ENCODE results near the gene CATSPER1. TPM values are rescaled to one million over a fixed set of nuclear protein-coding genes. Genes with fewer than 3 reads are reported as not detected.

CATSPER1 gene
- polyA plus RNA-seq, 1 of the 3 experiments (the other 2 are of a cell fraction), result 2.2 TPM

DNA sequence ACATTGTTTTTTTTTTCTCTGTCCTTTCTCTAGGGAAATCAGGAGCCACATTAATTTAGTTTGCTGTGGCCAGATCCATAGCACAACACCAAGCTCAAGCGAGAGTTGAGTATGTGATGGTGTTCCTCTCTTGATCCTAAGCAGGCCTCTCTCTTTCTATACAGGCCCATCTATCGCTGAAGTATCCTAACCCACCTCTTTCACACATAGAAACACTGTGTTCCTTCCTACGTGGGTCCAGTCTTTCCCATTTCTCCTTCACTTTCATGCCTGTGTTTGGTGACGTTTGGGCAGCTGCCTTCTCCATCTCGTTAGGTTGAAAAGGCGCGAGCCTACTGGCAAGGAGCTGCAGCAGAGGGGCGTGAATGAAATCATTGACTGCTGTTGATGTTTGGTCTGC, 46.2 kb upstream of the CATSPER1 start:
- 92% methylated on average over 8 of the region's 8 CpGs for WGBS (ENCODE audit: low lambda C conversion rate)
- H3K9ac ChIP-seq, result 0 out of 2 replicates have a peak overlapping the region, but pooled peaks have one; percentile 82
- peaks cover 71% of the 10 kb centered on the region for H3K79me2 ChIP-seq (ENCODE audit: insufficient read depth)

DNA sequence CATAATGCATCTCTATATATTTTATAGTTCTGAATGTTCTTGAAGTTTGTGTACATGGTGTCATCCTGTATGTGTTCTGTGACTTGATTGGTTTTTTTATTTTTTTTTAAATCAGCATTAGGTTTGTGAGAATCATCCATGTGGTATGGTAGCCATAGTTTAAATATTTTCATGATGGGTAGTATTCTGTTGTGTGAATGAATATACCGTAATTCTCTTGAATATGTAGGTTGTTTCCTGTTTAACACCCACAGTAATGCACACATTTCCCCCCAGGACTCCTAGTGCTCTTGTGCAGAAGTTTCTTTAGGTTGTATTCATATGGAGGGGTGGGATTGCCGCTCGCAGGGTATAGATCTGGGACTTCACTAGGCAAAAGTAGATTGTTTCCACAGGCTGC, 45.8 kb upstream of the CATSPER1 start:
- no peaks in the 10 kb centered on the region for H3K27me3 ChIP-seq (ENCODE audit: insufficient read depth)
- peak overlapping the region; percentile 64 to 94 for H3K27ac ChIP-seq (ENCODE audit: low read depth in 2 of 2, low read length in 1 of 2)
- POLR2A ChIA-PET, result no interaction called here
- peaks cover 39 to 40% of the 10 kb centered on the region in 2 experiments for H3K36me3 ChIP-seq (replicated peaks in 1 of 2; ENCODE audit: control insufficient read depth in 1 of 2, insufficient read depth in 2 of 2, low read length in 1 of 2)
- no peaks in the 10 kb centered on the region for H3K9me3 ChIP-seq
- H3F3A ChIP-seq (replicated peaks; ENCODE audit: insufficient read depth), result peaks cover 36% of the 10 kb centered on the region
- peaks cover 20 to 30% of the 10 kb centered on the region in 2 experiments; a peak in 3 of 4 replicates for H3K4me1 ChIP-seq (ENCODE audit: control insufficient read depth in 1 of 2, insufficient read depth in 2 of 2, low read depth in 1 of 2, low read length in 1 of 2)
- H3K9ac ChIP-seq, result peak overlapping the region; percentile 82
- H3K79me2 ChIP-seq (ENCODE audit: insufficient read depth), result peaks cover 67% of the 10 kb centered on the region
- peak overlapping the region; percentile 83 to 85 for H3K4me3 ChIP-seq (ENCODE audit: low read depth in 2 of 2, low read length in 1 of 2)
- H2AFZ ChIP-seq (ENCODE audit: low read depth), result no peak overlapping the region
- H3K4me2 ChIP-seq, result peak overlapping the region; percentile 93
- CTCF ChIA-PET, result interaction anchor here (1.0 to 8.2 kb wide), 5 partner anchors 9 to 150 kb away, joined by 3 to 74 read pairs (median 9); no protein-coding TSS in a partner anchor
- H3K9me2 ChIP-seq, result no peaks in the 10 kb centered on the region
- WGBS (ENCODE audit: low lambda C conversion rate), result 79% methylated on average over 3 of the region's 3 CpGs
- no peak for DNase-seq
- TF ChIP-seq FOSL2 (IDR thresholded peaks at IDR 0.05; ENCODE audit: borderline replicate concordance, low read depth) (no peak), SMC3 (IDR thresholded peaks at IDR 0.05; ENCODE audit: low read depth, low read length) (no peak), REST (IDR thresholded peaks at IDR 0.05; ENCODE audit: low read depth, low read length) (no peak), SIN3A (IDR thresholded peaks at IDR 0.05; ENCODE audit: borderline replicate concordance, low read depth, low read length) (no peak), JUND (IDR thresholded peaks at IDR 0.05) (no peak)
- peaks cover 30% of the 10 kb centered on the region for H4K20me1 ChIP-seq (ENCODE audit: insufficient read depth)

More for the DNA sequence above, 46.2 kb upstream of the CATSPER1 start:
- peaks cover 37% of the 10 kb centered on the region for H3F3A ChIP-seq (replicated peaks; ENCODE audit: insufficient read depth)
- H3K4me1 ChIP-seq (ENCODE audit: control insufficient read depth in 1 of 2, insufficient read depth in 2 of 2, low read depth in 1 of 2, low read length in 1 of 2), result peaks cover 20 to 30% of the 10 kb centered on the region in 2 experiments; a peak in 3 of 4 replicates
- peaks cover 35 to 36% of the 10 kb centered on the region in 2 experiments for H3K36me3 ChIP-seq (replicated peaks in 1 of 2; ENCODE audit: control insufficient read depth in 1 of 2, insufficient read depth in 2 of 2, low read length in 1 of 2)
- ChIA-PET POLR2A (no interaction called here), CTCF (interaction anchor here (1.3 to 8.2 kb wide), 3 partner anchors 9 to 62 kb away, joined by 3 to 74 read pairs (median 71); no protein-coding TSS in a partner anchor)
- no peaks in the 10 kb centered on the region for H3K27me3 ChIP-seq (ENCODE audit: insufficient read depth)
- H3K27ac ChIP-seq (ENCODE audit: low read depth in 2 of 2, low read length in 1 of 2), result peak overlapping the region; percentile 64 to 94; a peak in 2 of 4 replicates
- no peaks in the 10 kb centered on the region for H3K9me2 ChIP-seq
- peaks cover 30% of the 10 kb centered on the region for H4K20me1 ChIP-seq (ENCODE audit: insufficient read depth)
- TF ChIP-seq RCOR1 (IDR thresholded peaks at IDR 0.05; ENCODE audit: low read length) (no peak), EZH2phosphoT487 (IDR thresholded peaks at IDR 0.05; ENCODE audit: borderline replicate concordance, low read depth) (no peak), CHD2 (IDR thresholded peaks at IDR 0.05; ENCODE audit: low read length, partially characterized antibody) (no peak), TEAD4 (IDR thresholded peaks at IDR 0.05; ENCODE audit: borderline replicate concordance, insufficient read depth) (no peak), ZBTB33 (IDR thresholded peaks at IDR 0.05; ENCODE audit: borderline replicate concordance, low read depth) (no peak), RAD21 (IDR thresholded peaks at IDR 0.05; ENCODE audit: low read length) (no peak), NFIC (IDR thresholded peaks at IDR 0.05; ENCODE audit: borderline replicate concordance) (no peak)
- no peak for DNase-seq
- H3K4me3 ChIP-seq (ENCODE audit: low read depth in 2 of 2, low read length in 1 of 2), result peak overlapping the region; percentile 83 to 85; a peak in 3 of 4 replicates
- H3K9me3 ChIP-seq, result no peaks in the 10 kb centered on the region
- no peak overlapping the region for H2AFZ ChIP-seq (ENCODE audit: low read depth)
- H3K4me2 ChIP-seq, result peak overlapping the region; percentile 93

Measured in SK-N-SH (cell line).